ENCODE data around the gene TULP4. TPM values are rescaled to one million over a fixed set of nuclear protein-coding genes. Genes with fewer than 3 reads are reported as not detected.

Gene TULP4
- total RNA-seq, 4 donors from 2014 or later, result 59.8 to 99.2 (median 88.6) TPM

GRCh38 chr6:158329531-158329930 is 17.3 kb downstream of the TULP4 start:
- no peak for DNase-seq
- no peak for TF ChIP-seq CTCF (IDR thresholded peaks at IDR 0.05 in 4 of 5, conservative IDR thresholded peaks at IDR 0.05 in 1 of 5)
- TF ChIP-seq POLR2A (IDR thresholded peaks at IDR 0.05), result no peak
- H3K4me3 ChIP-seq, result no peak overlapping the region
- no peak for ATAC-seq
- H3K9me3 ChIP-seq, result no peaks in the 10 kb centered on the region
- H3K27ac ChIP-seq, result no peak overlapping the region
- intact Hi-C loops (cut with DNase I; ENCODE audit: low total_unique reads), result no loop called here
- in situ Hi-C loops (cut with MboI; ENCODE audit: low sequenced_read_pairs in 4 of 4), result no loop called here
- H3K27me3 ChIP-seq, result no peaks in the 10 kb centered on the region
- H3K36me3 ChIP-seq, result peaks cover 0 to 7% of the 10 kb centered on the region in 2 donors
- peaks cover 0 to 21% of the 10 kb centered on the region in 2 donors for H3K4me1 ChIP-seq

GRCh38 chr6:158330016-158330415 is 17.8 kb downstream of the TULP4 start:
- no peak overlapping the region for H3K27ac ChIP-seq
- in situ Hi-C loops (cut with MboI; ENCODE audit: low sequenced_read_pairs in 4 of 4), result no loop called here
- no peak for ATAC-seq
- H3K36me3 ChIP-seq, result peaks cover 0 to 7% of the 10 kb centered on the region in 2 donors
- no peaks in the 10 kb centered on the region for H3K9me3 ChIP-seq
- DNase-seq, result no peak
- intact Hi-C loops (cut with DNase I; ENCODE audit: low total_unique reads), result no loop called here
- no peaks in the 10 kb centered on the region for H3K27me3 ChIP-seq
- TF ChIP-seq CTCF (IDR thresholded peaks at IDR 0.05 in 4 of 5, conservative IDR thresholded peaks at IDR 0.05 in 1 of 5) (no peak), POLR2A (IDR thresholded peaks at IDR 0.05) (no peak)
- H3K4me1 ChIP-seq, result peaks cover 0 to 16% of the 10 kb centered on the region in 2 donors
- no peak overlapping the region for H3K4me3 ChIP-seq

GRCh38 chr6:158332237-158332636 is 20.0 kb downstream of the TULP4 start:
- no peak overlapping the region for H3K27ac ChIP-seq
- intact Hi-C loops (cut with DNase I; ENCODE audit: low total_unique reads), result no loop called here
- H3K4me1 ChIP-seq, result peaks cover 6 to 19% of the 10 kb centered on the region in 2 donors
- no peaks in the 10 kb centered on the region for H3K9me3 ChIP-seq
- in situ Hi-C loops (cut with MboI; ENCODE audit: low sequenced_read_pairs in 4 of 4), result no loop called here
- no peak overlapping the region for H3K4me3 ChIP-seq
- peaks cover 0 to 7% of the 10 kb centered on the region in 2 donors for H3K36me3 ChIP-seq
- TF ChIP-seq CTCF (IDR thresholded peaks at IDR 0.05 in 4 of 5, conservative IDR thresholded peaks at IDR 0.05 in 1 of 5), result no peak
- TF ChIP-seq POLR2A (IDR thresholded peaks at IDR 0.05), result no peak
- DNase-seq, result no peak
- no peaks in the 10 kb centered on the region for H3K27me3 ChIP-seq
- ATAC-seq, result no peak

- TF ChIP-seq CTCF (IDR thresholded peaks at IDR 0.05 in 4 of 5, conservative IDR thresholded peaks at IDR 0.05 in 1 of 5), result no peak
- no peak for TF ChIP-seq POLR2A (IDR thresholded peaks at IDR 0.05)
- Histone ChIP-seq H3K9me3 (no peaks in the 10 kb centered on the region), H3K27me3 (no peaks in the 10 kb centered on the region), H3K4me1 (peaks cover 14 to 22% of the 10 kb centered on the region in 2 donors), H3K36me3 (peaks cover 0 to 7% of the 10 kb centered on the region in 2 donors), H3K4me3 (no peak overlapping the region), H3K27ac (no peak overlapping the region)
- intact Hi-C loops (cut with DNase I; ENCODE audit: low total_unique reads) (no loop called here), in situ Hi-C loops (cut with MboI; ENCODE audit: low sequenced_read_pairs in 4 of 4) (no loop called here)
- ATAC-seq, result no peak
- DNase-seq, result no peak
Observed at GRCh38 chr6:158333094-158333493, 20.8 kb downstream of the TULP4 start.

- H3K4me3 ChIP-seq, result no peak overlapping the region
- no peaks in the 10 kb centered on the region for H3K27me3 ChIP-seq
- in situ Hi-C loops (cut with MboI; ENCODE audit: low sequenced_read_pairs in 4 of 4) (no loop called here), intact Hi-C loops (cut with DNase I; ENCODE audit: low total_unique reads) (no loop called here)
- peaks cover 0 to 7% of the 10 kb centered on the region in 2 donors for H3K36me3 ChIP-seq
- ATAC-seq, result no peak
- DNase-seq, result no peak
- no peak for TF ChIP-seq POLR2A (IDR thresholded peaks at IDR 0.05)
- no peak for TF ChIP-seq CTCF (IDR thresholded peaks at IDR 0.05 in 4 of 5, conservative IDR thresholded peaks at IDR 0.05 in 1 of 5)
- no peak overlapping the region for H3K27ac ChIP-seq
- peaks cover 19 to 25% of the 10 kb centered on the region in 2 donors for H3K4me1 ChIP-seq
- H3K9me3 ChIP-seq, result no peaks in the 10 kb centered on the region
Observed at GRCh38 chr6:158334534-158334933, 22.3 kb downstream of the TULP4 start.

Measured in gastrocnemius medialis (tissue), 4 donors.